NCI-H460 (cell line): Measurements from ENCODE around the gene RAD9A. TPM values are rescaled to one million over a fixed set of nuclear protein-coding genes. Genes with fewer than 3 reads are reported as not detected.

Source experiments
- DNase-seq: peaks from one replicate; pipeline ENCODE4 v3.0.0-alpha.2; 2016; ENCODE audit warnings: low read depth; ENCODE audit errors: extremely low read depth
- total RNA-seq: library from RNA; depleted of rRNA; stranded (reverse); fragments of >200 nt; shearing (Covaris generic); gene quantifications from 2 replicates; pipeline ENCODE4 v1.2.3, GENCODE V29; 2014

RAD9A gene
- total RNA-seq, 1 experiment from 2014 or later: 4.2 TPM

- DNase-seq: no peak
These were observed 15.3 kb downstream of the RAD9A start for GRCh38 chr11:67406969-67407687.

GRCh38 chr11:67407688-67408163 lies 15.9 kb downstream of the RAD9A start:
- no peak for DNase-seq

- no peak for DNase-seq
These were observed 16.8 kb downstream of the RAD9A start for GRCh38 chr11:67408437-67409200.

GRCh38 chr11:67409261-67409666 lies 17.5 kb downstream of the RAD9A start:
- no peak for DNase-seq

- DNase-seq: no peak
These were observed 18.1 kb downstream of the RAD9A start for GRCh38 chr11:67409781-67410368.

GRCh38 chr11:67410369-67410831 lies 18.6 kb downstream of the RAD9A start:
- DNase-seq: no peak

GRCh38 chr11:67410984-67411784 lies 19.4 kb downstream of the RAD9A start:
- no peak for DNase-seq

GRCh38 chr11:67411785-67412152 lies 20.0 kb downstream of the RAD9A start:
- DNase-seq: no peak

- no peak for DNase-seq
These were observed 20.9 kb downstream of the RAD9A start for GRCh38 chr11:67412495-67413179.

GRCh38 chr11:67413266-67413849 lies 21.6 kb downstream of the RAD9A start:
- no peak for DNase-seq

- no peak for DNase-seq
These were observed 23.9 kb downstream of the RAD9A start, which contains the start of gene CARNS1 for GRCh38 chr11:67415501-67416304. CARNS1 (plus strand) TSS chr11:67415678; CDS start chr11:67416200, 522 bp downstream.

GRCh38 chr11:67416416-67417335 lies 24.9 kb downstream of the RAD9A start:
- DNase-seq: no peak

- no peak for DNase-seq
These were observed 25.6 kb downstream of the RAD9A start for GRCh38 chr11:67417425-67417824.

- no peak for DNase-seq
These were observed 26.9 kb downstream of the RAD9A start for GRCh38 chr11:67418476-67419281.

GRCh38 chr11:67419325-67420049 lies 27.7 kb downstream of the RAD9A start:
- no peak for DNase-seq

GRCh38 chr11:67420147-67420645 lies 28.4 kb downstream of the RAD9A start:
- DNase-seq: no peak
